T-helper 2 cell treated with Interferon-gamma antibody and Interleukin-4, amounts not matched to agents 100 ng/mL and 5 ng/mL, for 36 hours (primary cell): Measurements from ENCODE around the gene INPP5A. TPM values are rescaled to one million over a fixed set of nuclear protein-coding genes. Genes with fewer than 3 reads are reported as not detected.

Experiments used
- intact Hi-C: fragments of 100-400 bp; cut with micrococcal nuclease; formaldehyde crosslinking; loops from one replicate; pipeline ENCODE4 v1.15.1; 2023
- total RNA-seq: library from RNA; stranded (reverse); gene quantifications from 2 replicates; pipeline ENCODE4 v1.2.3, GENCODE V29; 2022

INPP5A gene
- total RNA-seq, 1 donor from 2014 or later, result 11.6 TPM

DNA sequence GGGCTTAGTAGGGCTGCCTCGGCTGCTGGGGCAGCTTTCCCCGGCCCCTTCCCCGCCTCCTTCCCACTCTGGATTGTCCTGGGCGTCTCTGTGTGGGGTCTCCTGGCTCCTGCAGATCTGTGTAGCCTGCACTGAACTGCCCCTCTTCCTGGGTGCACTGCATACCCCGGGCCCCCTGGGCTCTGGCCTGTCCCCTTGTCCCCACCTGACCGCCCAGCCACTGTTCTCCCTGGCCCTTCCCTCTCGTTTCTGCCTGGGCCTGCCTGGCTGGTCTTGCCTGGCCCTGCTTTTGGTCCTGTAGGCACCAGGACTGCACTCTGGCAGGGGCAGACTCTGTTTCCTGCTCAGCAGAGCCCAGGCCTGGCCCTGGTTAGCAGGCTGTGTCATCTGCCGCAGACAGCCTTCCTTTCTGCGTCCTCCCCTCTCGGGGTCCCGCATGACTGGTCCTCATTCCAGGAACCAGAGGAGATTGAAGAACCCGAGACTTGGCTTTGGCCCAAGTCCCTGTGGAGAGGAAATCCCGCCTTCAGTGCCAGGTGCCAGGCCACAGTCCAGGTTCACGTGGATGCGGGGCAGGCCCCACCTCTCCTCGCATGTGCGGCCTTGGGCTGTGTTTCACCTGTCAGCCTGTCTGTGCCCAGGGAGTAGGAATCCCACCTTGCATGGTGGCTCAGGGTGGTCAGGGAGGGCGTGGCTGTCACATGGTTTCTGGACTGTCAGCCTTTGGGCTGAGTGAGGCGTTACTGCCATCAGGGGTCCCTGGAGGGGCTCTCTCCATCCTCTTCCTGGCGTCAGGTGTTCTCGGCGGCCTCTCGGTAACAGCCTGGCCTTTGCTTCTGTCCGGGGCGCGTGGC, 9.2 kb downstream of the INPP5A start:
- intact Hi-C loops, result no loop called here

- intact Hi-C loops, result no loop called here
Measured at GRCh38 chr10:132547421-132547861, 9.9 kb downstream of the INPP5A start.

GRCh38 chr10:132548106-132548823, 10.7 kb downstream of the INPP5A start:
- intact Hi-C loops, result no loop called here

DNA sequence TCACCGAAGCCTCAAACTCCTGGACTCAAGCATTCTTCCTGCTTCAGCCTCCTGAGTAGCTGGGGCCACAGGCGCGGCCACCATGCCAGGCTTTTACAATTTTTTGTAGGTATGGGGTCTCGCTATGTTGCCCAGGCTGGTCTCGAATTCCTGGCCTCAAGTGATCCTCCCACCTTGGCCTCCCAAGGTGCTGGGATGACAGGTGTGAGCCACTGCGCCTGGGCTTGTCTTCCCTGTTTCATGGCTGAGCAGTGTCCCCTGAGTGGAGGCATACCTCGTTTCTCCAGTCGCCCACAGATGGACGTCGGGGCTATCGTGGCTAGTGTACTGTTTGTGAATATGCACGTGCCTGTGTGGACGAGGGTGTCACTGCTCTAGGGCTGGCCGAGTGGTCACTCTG, 11.3 kb downstream of the INPP5A start:
- intact Hi-C loops, result no loop called here

DNA sequence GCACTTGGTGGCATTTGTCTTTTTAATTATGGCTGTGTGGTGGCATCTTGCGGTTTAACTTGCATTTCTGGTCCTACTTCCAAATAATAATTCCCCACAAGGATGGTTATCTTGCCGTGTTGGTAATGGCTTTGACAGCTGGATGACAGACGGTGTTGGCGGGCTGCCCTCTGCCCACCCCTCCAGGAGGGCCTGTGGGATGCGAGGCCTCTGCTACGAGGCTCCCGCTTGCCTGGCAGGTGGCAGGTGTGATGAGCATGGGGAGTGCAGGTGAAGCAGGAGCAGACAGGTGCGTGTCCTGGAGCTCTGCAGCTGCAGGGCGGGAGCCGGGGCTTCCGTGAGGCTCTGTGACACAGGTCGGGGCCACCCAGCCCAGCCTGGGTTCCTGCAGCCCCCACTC, 11.8 kb downstream of the INPP5A start:
- intact Hi-C loops, result no loop called here

- intact Hi-C loops, result loop anchor here (1.0 to 5.0 kb wide), 2 partner anchors 13 to 93 kb away; partner anchors contain the start of gene INPP5A
Measured at GRCh38 chr10:132550366-132551092, 12.9 kb downstream of the INPP5A start.

DNA sequence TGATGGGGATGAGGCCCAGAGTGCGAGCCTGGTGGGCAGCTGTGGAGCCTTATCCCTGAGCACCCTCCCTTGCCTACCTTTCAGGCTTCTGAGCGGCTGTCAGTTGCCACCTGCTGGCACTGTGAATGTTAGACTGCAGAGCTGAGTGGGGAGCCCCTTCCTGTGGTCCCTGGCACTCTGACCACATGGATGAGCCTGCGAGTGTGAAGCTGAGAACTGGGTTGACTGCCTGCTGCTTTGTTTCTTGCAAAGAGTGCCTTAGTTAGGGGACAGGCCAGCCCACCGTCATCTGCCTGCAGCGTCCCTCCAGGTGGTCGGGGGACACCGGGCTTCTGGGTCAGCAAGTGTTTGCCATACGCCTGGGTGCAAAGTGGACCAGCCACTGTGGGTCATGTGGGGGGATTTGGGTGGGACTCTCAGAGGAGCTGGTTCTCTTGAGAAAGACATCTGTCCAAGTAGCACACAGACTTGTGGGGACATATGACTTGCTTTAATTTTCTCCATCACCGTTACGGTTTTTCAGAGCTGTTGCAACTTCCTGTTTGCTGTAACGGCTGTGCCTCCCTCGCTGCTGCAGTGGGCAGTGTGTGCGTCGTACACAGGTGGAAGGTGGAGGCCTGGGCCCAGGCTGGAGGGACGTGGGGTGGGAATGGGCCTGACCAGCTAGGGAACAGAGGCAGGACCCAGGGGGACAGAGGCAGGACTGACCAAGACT, 13.7 kb downstream of the INPP5A start:
- intact Hi-C loops, result loop anchor here (1.0 to 5.0 kb wide), 2 partner anchors 14 to 94 kb away; partner anchors contain the start of gene INPP5A

DNA sequence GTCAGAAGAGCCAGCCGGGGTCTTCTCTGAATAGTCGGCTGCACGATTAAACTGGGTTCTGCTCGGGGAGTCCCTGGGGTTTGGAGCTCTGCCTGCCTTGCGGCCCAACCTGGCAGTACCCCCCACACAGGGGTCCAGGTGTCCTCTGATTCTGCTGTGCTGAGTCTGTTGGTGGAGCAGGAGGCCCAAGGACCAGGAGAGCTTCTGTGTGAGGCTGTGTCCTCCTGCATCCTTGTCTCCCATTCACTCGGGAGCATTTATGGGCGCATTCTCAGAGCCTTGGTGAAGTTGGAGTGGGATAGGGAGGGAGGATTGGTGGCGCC, 14.2 kb downstream of the INPP5A start:
- intact Hi-C loops, result loop anchor here (1.0 to 5.0 kb wide), 2 partner anchors 14 to 94 kb away; partner anchors contain the start of gene INPP5A

- intact Hi-C loops, result loop anchor here (5.0 kb wide), 1 partner anchor 95 kb away; no protein-coding TSS in a partner anchor
Measured at GRCh38 chr10:132552635-132553034, 15.0 kb downstream of the INPP5A start.

GRCh38 chr10:132553568-132553967, 16.0 kb downstream of the INPP5A start:
- intact Hi-C loops, result loop anchor here (5.0 kb wide), 1 partner anchor 96 kb away; no protein-coding TSS in a partner anchor

DNA sequence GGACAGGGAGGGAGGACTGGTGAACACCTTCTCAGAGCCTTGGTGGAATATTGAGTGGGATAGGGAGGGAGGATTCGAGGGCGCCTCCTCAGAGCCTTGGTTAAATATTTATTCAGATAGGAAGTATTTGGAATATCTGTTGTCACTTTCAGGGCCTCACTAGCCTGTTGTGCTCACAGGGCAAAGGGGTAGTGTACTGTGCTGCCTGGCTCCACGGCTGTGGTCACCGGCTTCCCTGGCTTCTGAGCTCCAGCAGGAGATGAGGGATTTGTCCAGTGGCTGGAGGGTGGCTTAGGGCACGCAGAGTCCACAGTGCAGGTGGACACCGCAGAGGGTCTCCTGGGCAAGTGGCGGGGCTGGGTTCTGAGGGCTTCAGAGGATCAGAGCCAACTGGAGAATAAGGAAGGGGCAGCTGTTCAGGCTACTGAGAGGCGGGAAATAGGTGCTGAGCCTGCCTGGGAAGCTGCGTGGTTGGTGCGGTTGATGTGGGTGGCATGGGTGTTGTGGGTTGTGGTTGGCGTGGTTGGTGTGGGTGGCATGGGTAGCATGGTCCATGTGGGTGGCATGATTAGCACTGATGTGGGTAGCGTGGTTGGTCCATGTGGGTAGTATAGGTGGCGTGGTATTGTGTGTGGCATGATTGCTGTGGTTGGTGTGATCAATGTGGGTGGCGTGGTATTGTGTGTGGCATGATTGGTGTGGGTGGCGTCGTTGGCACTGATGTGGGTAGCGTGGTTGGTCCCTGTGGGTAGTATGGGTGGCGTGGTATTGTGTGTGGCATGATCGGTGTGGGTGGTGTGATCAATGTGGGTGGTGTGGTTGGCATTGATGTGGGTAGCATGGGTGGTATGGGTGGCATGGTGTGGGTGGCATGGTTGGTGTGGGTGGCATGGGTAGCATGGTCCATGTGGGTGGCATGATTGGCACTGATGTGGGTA, 16.7 kb downstream of the INPP5A start:
- intact Hi-C loops, result loop anchor here (5.0 kb wide), 1 partner anchor 97 kb away; no protein-coding TSS in a partner anchor

GRCh38 chr10:132554991-132555647, 17.5 kb downstream of the INPP5A start:
- intact Hi-C loops, result loop anchor here (5.0 kb wide), 1 partner anchor 98 kb away; no protein-coding TSS in a partner anchor

- intact Hi-C loops, result no loop called here
Measured at GRCh38 chr10:132555648-132556575, 18.3 kb downstream of the INPP5A start.

DNA sequence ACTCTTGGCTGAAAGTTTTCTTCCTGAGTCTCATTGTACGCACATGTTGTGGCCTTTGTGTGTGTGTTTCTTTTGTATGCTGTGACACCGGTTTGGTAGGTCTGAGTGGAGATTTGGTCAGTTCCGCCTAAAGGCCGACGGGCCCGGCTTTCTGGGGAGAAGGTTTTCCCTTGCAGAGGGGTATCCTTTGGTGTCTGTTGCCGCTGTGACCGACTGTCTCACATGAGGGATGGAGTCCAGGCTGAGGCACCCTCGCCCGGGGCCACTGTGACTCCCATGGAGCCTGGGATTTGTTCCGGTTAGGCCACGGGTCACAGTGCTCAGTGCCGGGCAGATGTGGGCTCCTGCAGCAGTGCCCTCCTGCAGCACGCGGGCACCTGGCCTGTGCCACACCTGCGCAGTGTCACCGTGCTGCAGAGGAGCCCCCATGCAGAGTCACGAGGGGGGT, 19.4 kb downstream of the INPP5A start:
- intact Hi-C loops, result no loop called here

GRCh38 chr10:132557696-132558515, 20.3 kb downstream of the INPP5A start:
- intact Hi-C loops, result no loop called here

GRCh38 chr10:132558516-132559413, 21.2 kb downstream of the INPP5A start:
- intact Hi-C loops, result no loop called here
